Measurements from ENCODE around the gene PTGIR. TPM values are rescaled to one million over a fixed set of nuclear protein-coding genes. Genes with fewer than 3 reads are reported as not detected.

Gene PTGIR
- total RNA-seq, 6 experiments from 2014 or later = 2.4 to 4.1 (median 3.0) TPM

- Histone ChIP-seq H3K27me3 (peaks cover 0 to 8% of the 10 kb centered on the region in 2 donors), H3K4me3 (no peak overlapping the region), H3K4me1 (peaks cover 0 to 11% (median 0%) of the 10 kb centered on the region in 4 donors)
Observed at GRCh38 chr19:46634656-46635218, 9.8 kb upstream of the PTGIR start.

GRCh38 chr19:46634045-46634655, 9.3 kb upstream of the PTGIR start:
- Histone ChIP-seq H3K9me3 (no peaks in the 10 kb centered on the region), H3K4me3 (no peak overlapping the region), H3K36me3 (no peaks in the 10 kb centered on the region), H3K4me1 (peaks cover 0 to 5% (median 0%) of the 10 kb centered on the region in 4 donors), H3K27ac (no peak overlapping the region), H3K27me3 (peaks cover 0 to 2% of the 10 kb centered on the region in 2 donors)
- ATAC-seq (peak; percentile 54 to 68 (median 64)), DNase-seq (peak in 2 of 3 donors; percentile 72 to 82)
- TF ChIP-seq POLR2A (IDR thresholded peaks at IDR 0.05) (no peak), CTCF (IDR thresholded peaks at IDR 0.05) (no peak)
- WGBS (ENCODE audit: insufficient coverage, low coverage, low lambda C conversion rate, missing lambda C conversion rate) = 3% methylated on average over 20 of the region's 38 CpGs
- intact Hi-C loops (cut with DNase I) = no loop called here

More at GRCh38 chr19:46634656-46635218, 9.8 kb upstream of the PTGIR start:
- no peak overlapping the region for H3K27ac ChIP-seq
- DNase-seq = no peak
- no peak for ATAC-seq
- no peaks in the 10 kb centered on the region for H3K9me3 ChIP-seq
- no peaks in the 10 kb centered on the region for H3K36me3 ChIP-seq
- TF ChIP-seq POLR2A (IDR thresholded peaks at IDR 0.05) = no peak
- no peak for TF ChIP-seq CTCF (IDR thresholded peaks at IDR 0.05)
- intact Hi-C loops (cut with DNase I) = no loop called here
- 4% methylated on average over 20 of the region's 23 CpGs for WGBS (ENCODE audit: insufficient coverage, low coverage, low lambda C conversion rate, missing lambda C conversion rate)

- Histone ChIP-seq H3K27ac (no peak overlapping the region), H3K36me3 (no peaks in the 10 kb centered on the region), H3K4me3 (no peak overlapping the region), H3K27me3 (no peaks in the 10 kb centered on the region), H3K4me1 (no peaks in the 10 kb centered on the region), H3K9me3 (no peaks in the 10 kb centered on the region)
- no peak for DNase-seq
- TF ChIP-seq CTCF (IDR thresholded peaks at IDR 0.05) (no peak), POLR2A (IDR thresholded peaks at IDR 0.05) (no peak)
- no peak for ATAC-seq
- intact Hi-C loops (cut with DNase I) = no loop called here
- 93% methylated on average over 2 of the region's 3 CpGs for WGBS (ENCODE audit: insufficient coverage, low coverage, low lambda C conversion rate, missing lambda C conversion rate)
Observed at GRCh38 chr19:46633130-46633529, 8.2 kb upstream of the PTGIR start.

GRCh38 chr19:46631481-46631880, 6.6 kb upstream of the PTGIR start:
- Histone ChIP-seq H3K9me3 (no peaks in the 10 kb centered on the region), H3K27me3 (no peaks in the 10 kb centered on the region), H3K4me1 (no peaks in the 10 kb centered on the region), H3K36me3 (no peaks in the 10 kb centered on the region), H3K27ac (no peak overlapping the region), H3K4me3 (no peak overlapping the region)
- WGBS (ENCODE audit: insufficient coverage, low coverage, low lambda C conversion rate, missing lambda C conversion rate) = 68% methylated on average over 6 of the region's 6 CpGs
- ATAC-seq = no peak
- intact Hi-C loops (cut with DNase I) = no loop called here
- TF ChIP-seq POLR2A (IDR thresholded peaks at IDR 0.05) (no peak), CTCF (IDR thresholded peaks at IDR 0.05) (no peak)
- DNase-seq = no peak
